ENCODE results near the gene NADK. TPM values are rescaled to one million over a fixed set of nuclear protein-coding genes. Genes with fewer than 3 reads are reported as not detected.

The NADK gene
- total RNA-seq, 1 donor from 2014 or later, result 90.1 TPM

- peaks cover 0 to 34% of the 10 kb centered on the region in 2 donors for H3K36me3 ChIP-seq
- H3K4me1 ChIP-seq, result peaks cover 5% of the 10 kb centered on the region
- no peaks in the 10 kb centered on the region for H3K9me3 ChIP-seq
- intact Hi-C loops (cut with DNase I), result no loop called here
- no peak overlapping the region for H3K4me3 ChIP-seq
- H3K27me3 ChIP-seq, result no peaks in the 10 kb centered on the region
- TF ChIP-seq CTCF (IDR thresholded peaks at IDR 0.05), result no peak
- no peak for TF ChIP-seq POLR2AphosphoS5 (IDR thresholded peaks at IDR 0.05; ENCODE audit: insufficient read depth in 1 of 2, low read depth in 1 of 2)
- TF ChIP-seq POLR2A (IDR thresholded peaks at IDR 0.05), result no peak
- no peak for DNase-seq (ENCODE audit: extremely low spot score in 2 of 2)
- H3K27ac ChIP-seq, result no peak overlapping the region
Observed at GRCh38 chr1:1763657-1764621, 14.3 kb downstream of the NADK start.

GRCh38 chr1:1761504-1762376 lies 16.5 kb downstream of the NADK start:
- Histone ChIP-seq H3K4me3 (no peak overlapping the region), H3K27ac (no peak overlapping the region), H3K4me1 (peaks cover 16% of the 10 kb centered on the region), H3K27me3 (no peaks in the 10 kb centered on the region), H3K9me3 (no peaks in the 10 kb centered on the region), H3K36me3 (peaks cover 0 to 37% of the 10 kb centered on the region in 2 donors)
- intact Hi-C loops (cut with DNase I), result no loop called here
- TF ChIP-seq POLR2A (IDR thresholded peaks at IDR 0.05) (no peak), POLR2AphosphoS5 (IDR thresholded peaks at IDR 0.05; ENCODE audit: insufficient read depth in 1 of 2, low read depth in 1 of 2) (no peak), CTCF (IDR thresholded peaks at IDR 0.05) (no peak)
- peak in 1 of 2 donors; percentile 93 for DNase-seq (ENCODE audit: extremely low spot score in 2 of 2)

GRCh38 chr1:1760715-1761114 lies 17.6 kb downstream of the NADK start:
- DNase-seq (ENCODE audit: extremely low spot score in 2 of 2), result no peak
- TF ChIP-seq POLR2A (IDR thresholded peaks at IDR 0.05) (no peak), CTCF (IDR thresholded peaks at IDR 0.05) (no peak), POLR2AphosphoS5 (IDR thresholded peaks at IDR 0.05; ENCODE audit: insufficient read depth in 1 of 2, low read depth in 1 of 2) (no peak)
- Histone ChIP-seq H3K9me3 (no peaks in the 10 kb centered on the region), H3K27me3 (no peaks in the 10 kb centered on the region), H3K36me3 (peaks cover 0 to 47% of the 10 kb centered on the region in 2 donors), H3K4me1 (peaks cover 16% of the 10 kb centered on the region), H3K27ac (no peak overlapping the region), H3K4me3 (no peak overlapping the region)
- intact Hi-C loops (cut with DNase I), result no loop called here

GRCh38 chr1:1760345-1760650 lies 18.0 kb downstream of the NADK start:
- H3K27ac ChIP-seq, result no peak overlapping the region
- H3K36me3 ChIP-seq, result peaks cover 0 to 51% of the 10 kb centered on the region in 2 donors
- intact Hi-C loops (cut with DNase I), result no loop called here
- no peaks in the 10 kb centered on the region for H3K27me3 ChIP-seq
- no peak for DNase-seq (ENCODE audit: extremely low spot score in 2 of 2)
- H3K9me3 ChIP-seq, result no peaks in the 10 kb centered on the region
- TF ChIP-seq POLR2A (IDR thresholded peaks at IDR 0.05) (no peak), POLR2AphosphoS5 (IDR thresholded peaks at IDR 0.05; ENCODE audit: insufficient read depth in 1 of 2, low read depth in 1 of 2) (no peak), CTCF (IDR thresholded peaks at IDR 0.05) (no peak)
- H3K4me1 ChIP-seq, result peaks cover 16% of the 10 kb centered on the region
- H3K4me3 ChIP-seq, result no peak overlapping the region

All from vagina (tissue), 2 donors.